Left lung (tissue), 10 donors: ENCODE data around the gene COL19A1. TPM values are rescaled to one million over a fixed set of nuclear protein-coding genes. Genes with fewer than 3 reads are reported as not detected.
A peak's percentile ranks its signal among the peaks of the same experiment; 100 is the strongest.

Experiments
- ATAC-seq: fragments of 200-7000 bp; cut with Tn5 transposase; one replicate; pipeline ENCODE4 v1.9.1; 2020; ENCODE audit warnings: moderate library complexity
- DNase-seq, 4 donors: peaks; one replicate each; pipeline ENCODE4 v3.0.0-alpha.2; 2013 to 2020
- H3K27ac ChIP-seq, 2 donors: fragments of 200-600 bp; sonication (generic) in 1 of 2; one replicate each; pipeline versions ENCODE4 v1.5.0 to v1.8.0; 2020 to 2021
- H3K27me3 ChIP-seq, 2 donors: fragments of 200-600 bp; sonication (generic) in 1 of 2; one replicate each; pipeline versions ENCODE4 v1.5.0 to v1.8.0; 2020 to 2021
- H3K36me3 ChIP-seq, 2 donors: fragments of 200-600 bp; sonication (generic) in 1 of 2; one replicate each; pipeline versions ENCODE4 v1.5.0 to v1.8.0; 2020 to 2021
- H3K4me1 ChIP-seq, 2 donors: fragments of 200-600 bp; one replicate each; pipeline ENCODE4 v1.8.0; 2021
- H3K4me3 ChIP-seq, 2 donors: fragments of 200-600 bp; sonication (generic) in 1 of 2; one replicate each; pipeline versions ENCODE4 v1.5.0 to v1.8.0; 2020 to 2021; ENCODE audit warnings: mild to moderate bottlenecking in 1 of 2
- H3K9me3 ChIP-seq, 2 donors: fragments of 200-600 bp; sonication (generic) in 1 of 2; one replicate each; pipeline versions ENCODE4 v1.5.0 to v1.8.0; 2020 to 2021
- intact Hi-C, 2 donors: fragments of 100-400 bp; cut with DNase I; formaldehyde crosslinking; loops; one replicate each; pipeline versions ENCODE4 v1.11.2 to v1.14.2; 2022
- polyA plus RNA-seq, 6 donors: library from polyadenylated mRNA; unstranded; fragments of 120-200 nt; gene quantifications; one replicate each; pipeline ENCODE4 v1.2.1, GENCODE V29; 2013; ENCODE audit not compliant: insufficient read length in 6 of 6
- total RNA-seq, 2 donors: library from RNA; stranded (reverse); fragmentation: NEBNext Ultra II Directional; extraction: Animal tissue kit (Norgen Biotek cat#: 25700); gene quantifications; one replicate each; pipeline ENCODE4 v1.2.1, GENCODE V29; 2021
- TF ChIP-seq, protein P1 (sequence below), 2 donors: fragments of 200-600 bp; sonication (generic) in 1 of 2; IDR thresholded peaks; one replicate each; pipeline versions ENCODE4 v1.5.0 to v1.8.0; 2021; ENCODE audit warnings: antibody characterized with exemption in 2 of 2
- donor health status: DM: no; HTN: yes; CAD: no.
- donor health status: DM: no; HTN: no; CAD: no.

Gene COL19A1
- total and polyA plus RNA-seq, 8 donors: 0.10 to 0.77 (median 0.70) TPM

DNA sequence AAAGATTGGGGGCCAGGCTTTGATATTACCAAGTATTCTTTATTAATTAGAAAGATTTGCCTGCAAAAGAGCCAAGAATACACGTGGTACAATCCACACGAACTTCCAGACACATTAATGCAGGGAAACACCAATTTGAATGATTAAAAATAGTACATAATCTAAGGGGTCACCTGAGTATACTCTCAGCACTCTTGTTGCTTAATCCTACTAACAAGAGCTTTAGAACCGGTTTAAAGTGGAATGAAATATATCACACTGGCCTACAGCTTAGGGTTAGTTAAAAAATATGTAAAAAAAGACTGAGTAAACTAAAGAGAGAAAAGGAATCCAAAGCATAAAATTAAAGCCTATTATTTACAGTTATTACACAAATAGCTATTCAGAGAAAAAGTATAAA lies 387.6 kb downstream of the COL19A1 start:
- H3K36me3 ChIP-seq: no peaks in the 10 kb centered on the region
- ATAC-seq: peak; percentile 78
- H3K27ac ChIP-seq: no peak overlapping the region
- intact Hi-C loops: no loop called here
- H3K9me3 ChIP-seq: no peaks in the 10 kb centered on the region
- H3K27me3 ChIP-seq: no peaks in the 10 kb centered on the region
- DNase-seq: no peak
- H3K4me1 ChIP-seq: no peaks in the 10 kb centered on the region
- TF ChIP-seq, protein P1, sequence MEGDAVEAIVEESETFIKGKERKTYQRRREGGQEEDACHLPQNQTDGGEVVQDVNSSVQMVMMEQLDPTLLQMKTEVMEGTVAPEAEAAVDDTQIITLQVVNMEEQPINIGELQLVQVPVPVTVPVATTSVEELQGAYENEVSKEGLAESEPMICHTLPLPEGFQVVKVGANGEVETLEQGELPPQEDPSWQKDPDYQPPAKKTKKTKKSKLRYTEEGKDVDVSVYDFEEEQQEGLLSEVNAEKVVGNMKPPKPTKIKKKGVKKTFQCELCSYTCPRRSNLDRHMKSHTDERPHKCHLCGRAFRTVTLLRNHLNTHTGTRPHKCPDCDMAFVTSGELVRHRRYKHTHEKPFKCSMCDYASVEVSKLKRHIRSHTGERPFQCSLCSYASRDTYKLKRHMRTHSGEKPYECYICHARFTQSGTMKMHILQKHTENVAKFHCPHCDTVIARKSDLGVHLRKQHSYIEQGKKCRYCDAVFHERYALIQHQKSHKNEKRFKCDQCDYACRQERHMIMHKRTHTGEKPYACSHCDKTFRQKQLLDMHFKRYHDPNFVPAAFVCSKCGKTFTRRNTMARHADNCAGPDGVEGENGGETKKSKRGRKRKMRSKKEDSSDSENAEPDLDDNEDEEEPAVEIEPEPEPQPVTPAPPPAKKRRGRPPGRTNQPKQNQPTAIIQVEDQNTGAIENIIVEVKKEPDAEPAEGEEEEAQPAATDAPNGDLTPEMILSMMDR (IDR thresholded peaks at IDR 0.05): no peak
- no peak overlapping the region for H3K4me3 ChIP-seq

DNA sequence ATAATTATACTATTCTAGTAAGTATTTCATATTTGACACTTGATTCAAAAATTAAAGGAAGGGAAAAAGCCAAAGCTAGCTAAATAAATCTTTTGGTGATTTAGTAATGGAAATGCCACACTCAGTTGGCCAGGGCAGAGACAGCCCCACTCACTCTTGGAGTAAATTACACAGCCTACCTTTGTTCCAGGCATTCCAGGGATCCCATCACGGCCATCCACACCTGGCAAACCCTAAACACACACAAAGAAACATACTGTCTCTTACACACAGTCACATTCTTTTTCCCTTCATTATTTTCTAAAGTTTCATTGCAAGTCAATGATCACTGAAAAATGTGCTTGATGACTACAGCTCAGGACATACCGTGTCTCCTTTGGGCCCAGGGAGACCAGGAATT lies 388.4 kb downstream of the COL19A1 start:
- H3K27ac ChIP-seq: no peak overlapping the region
- intact Hi-C loops: no loop called here
- H3K4me3 ChIP-seq: no peak overlapping the region
- ATAC-seq (no peak), DNase-seq (no peak)
- TF ChIP-seq, protein P1 (IDR thresholded peaks at IDR 0.05): no peak
- no peaks in the 10 kb centered on the region for H3K4me1 ChIP-seq
- H3K36me3 ChIP-seq: no peaks in the 10 kb centered on the region
- H3K27me3 ChIP-seq: no peaks in the 10 kb centered on the region
- no peaks in the 10 kb centered on the region for H3K9me3 ChIP-seq

DNA sequence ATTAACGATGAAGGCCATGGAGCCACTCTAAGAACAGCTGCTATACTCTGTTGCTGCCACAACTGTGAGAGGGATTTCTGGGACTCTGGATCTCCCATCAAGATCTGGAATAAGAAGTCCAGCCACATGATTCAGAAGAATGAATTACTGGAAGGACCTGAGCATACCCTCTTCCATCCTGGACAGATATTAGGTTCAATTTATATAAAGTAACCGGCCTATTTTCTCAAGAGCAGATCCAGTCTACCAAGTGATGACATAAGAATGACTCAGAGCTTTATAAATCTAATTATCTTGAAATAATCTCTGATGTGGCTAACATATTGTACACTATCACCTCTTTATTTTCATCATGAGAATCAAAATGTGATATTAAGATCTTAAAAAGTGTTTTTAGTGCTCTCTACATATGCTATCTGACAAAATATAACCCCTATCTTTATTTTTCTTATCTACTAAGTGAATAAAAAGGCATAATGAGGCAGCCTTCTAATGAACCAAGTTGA lies 391.5 kb downstream of the COL19A1 start:
- TF ChIP-seq, protein P1 (IDR thresholded peaks at IDR 0.05): no peak
- intact Hi-C loops: no loop called here
- no peak for DNase-seq

DNA sequence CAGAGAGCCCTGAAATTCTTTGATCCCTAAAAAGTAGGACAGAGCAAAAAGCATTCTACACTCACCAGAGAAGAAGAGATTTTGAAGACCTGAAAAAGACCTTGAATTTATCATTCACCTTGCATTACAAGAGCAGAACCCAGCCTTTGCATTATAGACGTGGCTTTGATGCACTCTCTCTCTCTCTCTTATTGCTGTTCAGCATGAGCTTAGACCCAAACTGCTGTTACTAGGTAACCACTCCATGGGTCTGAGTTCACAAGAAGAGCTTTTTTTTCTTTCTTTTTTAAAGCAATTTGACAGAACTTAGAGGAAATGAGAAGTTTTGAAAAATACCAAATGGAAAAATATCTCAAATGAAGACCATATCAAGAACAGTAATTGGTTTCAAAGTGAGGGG lies 392.1 kb downstream of the COL19A1 start:
- H3K9me3 ChIP-seq: no peaks in the 10 kb centered on the region
- H3K4me1 ChIP-seq: no peaks in the 10 kb centered on the region
- no peak for ATAC-seq
- H3K27ac ChIP-seq: no peak overlapping the region
- no peak for DNase-seq
- H3K4me3 ChIP-seq: no peak overlapping the region
- TF ChIP-seq, protein P1 (IDR thresholded peaks at IDR 0.05): no peak
- intact Hi-C loops: no loop called here
- no peaks in the 10 kb centered on the region for H3K27me3 ChIP-seq
- H3K36me3 ChIP-seq: no peaks in the 10 kb centered on the region

More for the DNA sequence above, 391.5 kb downstream of the COL19A1 start:
- Histone ChIP-seq H3K4me1 (no peaks in the 10 kb centered on the region), H3K4me3 (no peak overlapping the region), H3K9me3 (no peaks in the 10 kb centered on the region), H3K27ac (no peak overlapping the region), H3K36me3 (no peaks in the 10 kb centered on the region), H3K27me3 (no peaks in the 10 kb centered on the region)
- ATAC-seq: no peak

Other genes with a start within 250 kb of the COL19A1 start
- gene LMBRD1, start 69.5 kb upstream of the COL19A1 start, total RNA-seq: 10 to 100 TPM; 50.1 to 58.2 TPM
- gene LMBRD1, start 69.5 kb upstream of the COL19A1 start, polyA plus RNA-seq: 10 to 100 TPM; 60.2 to 79.0 (median 63.5) TPM